Stimulated activated naive CD8-positive, alpha-beta T cell treated with anti-CD3 and anti-CD28 coated beads, Interleukin-15, Interleukin-2, amounts not matched to agents 100 U/mL and 50 U/mL, for 24 hours (primary cell): ENCODE measurements around the gene KRABD2.
A peak's percentile ranks its signal among the peaks of the same experiment; 100 is the strongest.
"Not testable (repeated sequence)": the region's sequence is repeated elsewhere in the genome, so short reads cannot be mapped to it uniquely, and the experiment has no call there.

Experiments
- ATAC-seq: fragments of 150-1000 bp; cut with Tn5 transposase; one replicate; pipeline ENCODE4 v1.10.0; 2021
- DNase-seq: peaks from one replicate; pipeline ENCODE4 v3.0.0; 2021

The KRABD2 gene

DNA sequence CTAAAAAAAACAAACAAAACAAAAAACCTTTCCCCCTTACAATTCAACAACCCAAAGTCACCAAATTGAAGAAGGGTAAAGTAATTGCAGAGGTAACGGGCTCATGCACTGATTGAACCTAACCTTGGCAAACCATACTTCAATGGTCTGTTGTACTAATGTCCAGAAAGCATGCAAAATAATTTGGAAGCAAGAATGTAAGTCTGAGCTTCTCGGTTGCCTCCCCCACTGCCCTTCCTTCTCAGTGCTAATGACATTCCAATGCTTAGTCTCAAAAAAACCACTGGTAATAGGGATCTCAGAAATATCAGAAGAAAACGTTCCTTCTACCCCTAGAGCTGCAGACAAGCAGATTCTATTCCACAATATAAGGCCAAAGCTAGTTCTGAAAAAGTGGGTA is 15.8 kb downstream of the KRABD2 start:
- no peak for ATAC-seq
- no peak for DNase-seq

DNA sequence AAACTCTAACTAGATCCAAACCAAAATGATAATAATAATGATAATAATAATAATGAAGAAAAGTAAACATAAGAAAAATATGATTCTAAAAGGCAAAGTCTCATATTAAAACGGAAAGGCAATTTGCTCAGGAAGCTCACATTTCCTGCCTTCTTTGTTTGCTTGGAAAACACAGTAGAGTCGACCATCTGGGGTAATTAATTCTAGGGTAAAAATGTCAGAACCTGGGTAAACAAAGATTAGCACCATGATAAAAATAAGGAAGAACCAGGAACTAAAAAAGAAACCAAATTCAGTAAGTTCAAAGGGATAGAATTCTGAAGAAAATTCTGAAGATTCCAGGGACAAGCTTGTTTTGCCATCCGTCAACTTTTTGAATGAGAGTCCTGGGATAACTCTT is 16.2 kb downstream of the KRABD2 start:
- ATAC-seq (no peak), DNase-seq (no peak)

DNA sequence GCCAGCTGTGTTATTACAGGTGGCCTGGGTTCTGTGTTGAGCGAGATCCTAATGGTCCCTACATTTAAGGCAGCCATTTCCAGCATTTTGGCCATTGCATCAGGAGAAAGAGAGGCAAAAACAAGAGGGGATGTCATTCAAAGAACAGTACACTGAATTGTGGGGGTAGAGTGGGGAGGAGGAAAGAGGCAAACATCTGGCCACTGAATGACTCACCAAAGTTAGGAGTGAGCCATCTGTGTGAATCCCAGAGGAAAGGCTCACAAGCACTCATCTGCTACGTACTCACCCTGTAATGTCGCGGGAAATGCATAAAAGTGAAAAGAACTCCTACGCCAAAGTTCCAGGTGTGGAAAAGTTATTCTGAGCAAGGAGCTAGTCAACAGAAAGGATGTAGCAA is 16.7 kb downstream of the KRABD2 start:
- no peak for ATAC-seq
- DNase-seq, result no peak

DNA sequence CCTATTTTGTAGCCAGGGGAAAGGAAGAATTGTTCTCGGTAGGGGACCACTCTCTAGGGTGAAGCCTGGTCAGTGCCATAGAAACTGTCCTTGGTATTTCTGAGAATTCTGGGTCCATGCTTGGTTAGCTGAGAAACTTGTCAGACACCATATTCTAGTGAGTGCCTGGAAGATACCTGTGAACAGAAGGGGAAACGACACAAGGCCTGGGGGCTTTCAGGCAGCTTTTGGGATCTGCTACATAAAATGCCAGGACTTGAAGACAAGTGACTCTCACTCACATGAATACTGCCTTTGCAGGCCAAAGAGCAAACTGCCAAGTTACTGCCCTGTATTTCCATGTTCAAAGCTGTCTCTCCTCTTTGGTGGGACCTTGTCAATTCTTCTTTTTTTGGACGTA is 18.6 kb downstream of the KRABD2 start:
- DNase-seq (no peak), ATAC-seq (no peak)

- ATAC-seq, result no peak
- no peak for DNase-seq
Measured at GRCh38 chr17:8354236-8354635, 22.3 kb downstream of the KRABD2 start.

DNA sequence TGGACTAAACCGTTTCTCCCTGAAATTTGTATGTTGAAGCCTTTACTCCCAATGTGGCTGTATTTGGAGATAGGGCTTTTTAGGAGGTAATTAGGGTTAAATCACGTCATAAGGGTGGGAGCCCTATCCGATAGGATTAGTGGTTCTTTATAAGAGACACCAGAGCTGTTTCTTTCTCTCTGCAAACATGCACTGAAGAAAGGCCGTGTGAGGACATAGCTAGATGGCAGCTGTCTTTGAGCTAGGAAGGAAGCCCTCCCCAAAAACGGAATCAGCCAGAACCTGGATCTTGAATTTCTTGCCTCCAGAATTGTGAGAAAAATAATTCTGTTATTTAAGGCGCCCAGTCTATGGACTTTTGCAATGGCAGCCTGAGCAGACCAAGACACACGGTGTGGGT is 22.8 kb downstream of the KRABD2 start:
- no peak for ATAC-seq
- DNase-seq, result no peak

- ATAC-seq (no peak), DNase-seq (no peak)
Measured at GRCh38 chr17:8350339-8350738, 26.2 kb downstream of the KRABD2 start.

DNA sequence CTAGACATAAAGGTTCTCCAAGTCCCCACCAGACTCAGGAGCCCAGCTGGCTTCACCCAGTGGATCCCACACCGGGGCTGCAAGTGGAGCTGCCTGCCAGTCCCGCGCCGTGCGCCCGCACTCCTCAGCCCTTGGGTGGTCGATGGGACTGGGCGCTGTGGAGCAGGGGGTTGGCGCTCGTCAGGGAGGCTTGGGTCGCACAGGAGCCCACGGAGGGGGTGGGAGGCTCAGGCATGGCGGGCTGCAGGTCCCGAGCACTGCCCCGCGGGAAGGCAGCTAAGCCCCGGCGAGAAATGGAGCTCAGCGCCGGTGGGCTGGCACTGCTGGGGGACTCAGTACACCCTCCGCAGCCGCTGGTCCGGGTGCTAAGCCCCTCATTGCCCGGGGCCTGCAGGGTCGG is 29.5 kb downstream of the KRABD2 start:
- DNase-seq, ATAC-seq: not testable (repeated sequence)

DNA sequence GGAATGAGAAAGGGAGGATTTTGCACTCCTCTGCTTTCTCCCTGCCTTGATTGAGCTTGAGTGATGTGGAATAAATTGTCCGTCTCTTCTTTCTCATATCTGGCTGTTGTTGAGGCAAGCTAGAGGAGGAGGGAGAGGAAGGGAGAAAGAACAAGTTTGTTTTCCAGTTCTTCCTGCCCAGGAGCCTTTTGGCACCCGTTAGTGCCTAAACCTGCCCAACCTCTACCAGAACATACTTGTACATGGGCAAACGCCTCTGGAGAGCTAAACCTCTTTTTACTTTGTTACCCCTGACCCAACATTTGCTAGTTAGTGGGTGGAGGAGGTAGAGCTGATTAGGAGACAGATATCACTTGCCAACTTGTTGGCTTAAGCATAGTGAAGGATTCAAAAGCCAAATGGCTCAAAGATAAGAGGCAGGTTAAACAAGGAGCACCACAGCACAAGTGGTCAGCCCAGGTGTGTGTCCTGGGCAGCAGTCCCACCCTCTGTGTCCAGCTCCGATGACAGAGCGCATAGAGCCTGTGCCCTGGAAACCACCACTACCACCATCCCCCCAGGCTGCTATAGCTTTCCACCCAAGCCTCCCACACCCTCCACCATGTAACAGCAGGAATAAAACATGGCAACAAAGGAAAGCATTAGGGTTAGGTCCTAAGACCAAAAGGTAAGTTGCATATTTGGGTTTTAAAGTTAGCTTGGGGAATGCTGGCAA is 30.4 kb downstream of the KRABD2 start:
- DNase-seq (no peak), ATAC-seq (no peak)

DNA sequence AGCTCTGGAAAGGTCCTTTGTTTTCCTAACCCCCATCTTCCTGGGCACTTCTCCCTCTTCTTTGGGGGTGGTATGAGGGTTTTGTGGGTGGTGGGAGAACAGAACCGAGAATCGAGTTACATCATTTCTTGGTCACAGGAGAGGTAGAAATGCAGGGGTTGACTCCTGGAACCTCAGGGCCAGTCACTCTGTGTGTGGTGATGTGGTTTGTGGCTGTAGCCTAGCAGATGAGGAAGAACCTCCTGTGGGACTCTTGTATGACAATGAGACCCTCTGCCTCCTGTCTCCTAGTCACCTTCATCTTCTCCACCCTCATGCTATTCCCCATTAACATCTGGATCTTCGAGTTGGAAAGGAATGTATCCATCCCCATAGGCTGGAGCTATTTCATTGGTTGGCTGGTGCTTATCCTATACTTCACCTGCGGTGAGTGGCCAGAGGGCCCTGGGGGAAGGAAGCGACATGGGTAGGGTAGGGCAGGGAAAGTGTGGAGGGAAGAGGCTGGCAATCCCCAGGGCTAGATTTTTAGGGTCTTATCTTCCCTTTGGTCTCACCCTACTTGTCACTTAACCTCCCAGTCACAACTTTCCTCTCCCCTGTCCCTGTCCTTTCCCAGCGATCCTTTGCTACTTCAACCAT is 31.3 kb downstream of the KRABD2 start:
- DNase-seq (no peak), ATAC-seq (peak; percentile 73)

- DNase-seq (no peak), ATAC-seq (no peak)
Measured at GRCh38 chr17:8341456-8341855, 35.0 kb downstream of the KRABD2 start.

DNA sequence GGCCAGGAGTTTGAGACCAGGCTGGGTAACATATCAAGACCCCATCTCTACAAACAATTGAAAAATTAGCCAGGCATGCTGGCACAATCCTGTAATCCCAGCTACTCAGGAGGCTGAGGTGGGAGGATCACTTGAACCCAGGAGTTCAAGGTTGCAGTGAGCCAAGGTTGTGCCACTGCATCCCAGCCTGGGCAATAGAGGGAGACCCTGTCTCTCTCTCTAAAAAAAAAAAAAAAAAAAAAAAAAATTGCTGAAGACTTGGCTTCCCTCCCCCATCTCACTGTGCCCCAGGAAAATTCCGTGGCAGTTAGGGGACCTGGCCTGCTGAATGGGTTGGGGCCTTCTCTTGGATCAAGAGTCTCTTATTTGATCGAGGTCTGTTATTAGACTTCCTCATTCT is 37.0 kb downstream of the KRABD2 start, which contains the start of gene ODF4:
TSS of gene ODF4 (plus strand) at position 301 of the 400 bp plus-strand sequence. CDS start 212 bp downstream, outside the sequence.
- ATAC-seq, result no peak
- no peak for DNase-seq

DNA sequence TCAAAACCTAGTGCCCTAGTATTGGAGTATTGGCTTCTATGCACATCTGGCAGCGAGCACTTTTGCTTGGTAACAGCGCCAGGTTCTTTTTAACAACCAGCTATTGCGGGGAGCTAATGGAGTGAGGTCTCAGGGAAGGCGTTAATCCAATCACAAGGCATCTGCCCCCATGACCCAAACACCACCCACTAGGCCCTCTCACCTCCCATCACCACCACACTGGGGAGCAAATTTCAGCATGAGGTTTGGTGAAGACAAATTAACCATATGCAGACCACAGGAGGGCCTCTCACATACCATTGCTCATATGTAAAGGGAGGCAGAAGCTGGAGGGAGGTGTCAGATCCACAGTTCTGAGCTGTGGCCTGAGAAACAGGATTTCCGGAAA is 37.8 kb downstream of the KRABD2 start:
- DNase-seq (no peak), ATAC-seq (peak; percentile 46)

DNA sequence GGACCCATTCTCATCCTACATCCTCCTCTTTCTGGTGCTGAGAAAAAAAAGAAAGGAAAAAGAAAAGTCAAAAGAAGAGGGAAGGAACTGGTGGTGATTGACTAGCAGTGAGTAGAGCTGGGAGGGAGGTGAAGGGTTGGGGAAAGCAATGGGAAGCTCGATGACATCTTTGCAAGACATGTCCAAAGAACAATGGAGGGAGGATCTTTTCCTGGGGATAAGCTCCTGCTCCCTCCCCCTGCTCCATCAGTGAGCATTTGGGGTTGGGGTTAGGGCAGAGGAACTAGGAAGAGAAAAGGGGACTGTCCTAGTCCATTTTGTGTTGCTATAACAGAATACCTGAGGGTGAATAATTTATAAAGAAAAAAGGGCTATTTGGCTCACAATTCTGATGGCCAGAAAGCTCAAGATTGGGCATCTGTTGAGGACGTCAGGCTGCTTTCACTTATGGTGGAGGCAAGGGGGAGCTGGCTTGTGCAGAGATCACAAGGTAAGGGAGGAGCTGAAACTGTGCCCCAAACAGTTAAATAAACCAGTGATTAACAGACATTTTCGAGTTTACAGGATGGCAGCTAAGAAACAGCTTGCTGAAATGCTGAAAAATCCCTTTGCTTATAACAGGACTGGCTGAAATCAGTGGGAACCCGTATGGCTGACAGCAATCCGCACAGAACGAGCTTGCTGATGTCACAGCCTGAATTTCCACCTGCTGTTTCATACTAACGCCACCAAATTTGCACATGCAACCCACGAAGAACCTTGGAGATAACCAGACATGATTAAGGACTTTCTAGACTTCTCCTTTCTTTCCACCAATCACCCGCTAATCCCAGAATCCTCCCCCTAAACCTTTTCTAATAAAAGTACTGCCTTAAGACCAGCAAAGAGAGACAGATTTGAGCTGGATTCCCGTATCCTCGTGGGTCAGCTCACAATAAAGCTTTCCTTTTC is 38.4 kb downstream of the KRABD2 start:
- DNase-seq (no peak), ATAC-seq (no peak)

- ATAC-seq (no peak), DNase-seq (no peak)
Measured at GRCh38 chr17:8333281-8333680, 43.2 kb downstream of the KRABD2 start.

- ATAC-seq (no peak), DNase-seq (no peak)
Measured at GRCh38 chr17:8332688-8333087, 43.8 kb downstream of the KRABD2 start.

DNA sequence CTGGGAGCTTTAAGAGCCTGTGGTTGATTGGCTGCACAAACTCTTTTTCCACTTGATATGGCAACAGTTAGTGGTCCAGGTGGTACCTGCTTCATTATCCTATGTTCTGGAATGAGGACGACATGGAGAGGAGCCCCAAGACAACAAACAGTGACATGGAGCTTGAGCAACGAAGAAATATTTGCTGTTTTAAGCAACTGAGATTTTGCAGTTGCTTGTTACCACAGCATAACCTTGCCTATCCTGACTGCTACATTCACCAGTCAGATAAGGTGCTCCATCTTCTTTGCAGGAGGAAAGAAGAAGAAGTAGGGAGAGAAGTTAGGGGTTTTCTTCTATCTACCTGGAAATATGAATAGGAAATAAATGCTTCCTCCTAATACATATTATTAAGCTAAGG is 44.4 kb downstream of the KRABD2 start:
- ATAC-seq, result no peak
- no peak for DNase-seq

- ATAC-seq, result no peak
- DNase-seq, result peak; percentile 9
Measured at GRCh38 chr17:8327303-8327649, 49.2 kb downstream of the KRABD2 start.
